Esophagus muscularis mucosa (tissue), 3 donors: ENCODE data around the gene LDLRAD3.

Source experiments
- CTCF ChIP-seq, 3 experiments: fragments of 200-600 bp in 2 of 3; fragments of 450-650 bp in 1 of 3; sonication (generic) in 2 of 3; IDR thresholded peaks; one replicate each; pipeline ENCODE4 v1.5.1; 2017 to 2019; ENCODE audit warnings: antibody characterized with exemption in 3 of 3, mild to moderate bottlenecking in 2 of 3, moderate library complexity in 1 of 3
- POLR2AphosphoS5 ChIP-seq, 2 donors: sonication (generic); formaldehyde crosslinking; IDR thresholded peaks; one replicate each; pipeline ENCODE4 v1.6.1; 2017; ENCODE audit warnings: antibody characterized with exemption in 2 of 2

- TF ChIP-seq POLR2AphosphoS5 (IDR thresholded peaks at IDR 0.05) (no peak), CTCF (IDR thresholded peaks at IDR 0.05) (no peak)
Observed at GRCh38 chr11:36210529-36210928, 266.7 kb downstream of the LDLRAD3 start.
